HG03064 (cell line): ENCODE data around the gene MOCS1.
"Not testable (repeated sequence)": the region's sequence is repeated elsewhere in the genome, so short reads cannot be mapped to it uniquely, and the experiment has no call there.

Experiments used
- ATAC-seq: cut with Tn5 transposase; IDR thresholded peaks from one replicate; pipeline ENCODE4 v1.9.1; 2021; ENCODE audit warnings: low read depth; ENCODE audit not compliant: unreplicated experiment

MOCS1 gene

GRCh38 chr6:39934131-39934757, at the start of gene MOCS1:
Gene MOCS1, minus strand, starts transcription at chr6:39934462. Its CDS starts 45 bp downstream, at chr6:39934417.
- no peak for ATAC-seq

- no peak for ATAC-seq
Observed at GRCh38 chr6:39984051-39984450, 49.8 kb upstream of the MOCS1 start.

GRCh38 chr6:39983193-39983592, 48.9 kb upstream of the MOCS1 start:
- ATAC-seq = no peak

DNA sequence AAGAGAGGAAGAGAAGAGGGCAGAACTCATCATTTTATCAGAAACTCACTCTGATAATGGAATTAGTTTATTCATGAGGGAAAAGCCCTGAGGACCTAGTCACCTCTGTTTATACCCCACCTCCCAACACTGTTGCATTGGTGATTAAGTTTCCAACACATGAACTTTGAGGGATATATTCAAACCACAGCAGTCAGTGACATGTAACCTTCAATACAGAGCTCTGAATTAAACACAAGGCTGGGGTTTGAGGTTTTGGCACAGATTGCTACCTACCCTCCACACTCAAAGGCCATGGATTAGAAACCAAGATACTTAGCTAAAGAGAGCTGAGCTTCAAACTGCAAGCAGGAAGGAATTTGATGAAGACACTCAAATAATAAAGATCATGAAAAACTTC, 48.5 kb upstream of the MOCS1 start:
- no peak for ATAC-seq

DNA sequence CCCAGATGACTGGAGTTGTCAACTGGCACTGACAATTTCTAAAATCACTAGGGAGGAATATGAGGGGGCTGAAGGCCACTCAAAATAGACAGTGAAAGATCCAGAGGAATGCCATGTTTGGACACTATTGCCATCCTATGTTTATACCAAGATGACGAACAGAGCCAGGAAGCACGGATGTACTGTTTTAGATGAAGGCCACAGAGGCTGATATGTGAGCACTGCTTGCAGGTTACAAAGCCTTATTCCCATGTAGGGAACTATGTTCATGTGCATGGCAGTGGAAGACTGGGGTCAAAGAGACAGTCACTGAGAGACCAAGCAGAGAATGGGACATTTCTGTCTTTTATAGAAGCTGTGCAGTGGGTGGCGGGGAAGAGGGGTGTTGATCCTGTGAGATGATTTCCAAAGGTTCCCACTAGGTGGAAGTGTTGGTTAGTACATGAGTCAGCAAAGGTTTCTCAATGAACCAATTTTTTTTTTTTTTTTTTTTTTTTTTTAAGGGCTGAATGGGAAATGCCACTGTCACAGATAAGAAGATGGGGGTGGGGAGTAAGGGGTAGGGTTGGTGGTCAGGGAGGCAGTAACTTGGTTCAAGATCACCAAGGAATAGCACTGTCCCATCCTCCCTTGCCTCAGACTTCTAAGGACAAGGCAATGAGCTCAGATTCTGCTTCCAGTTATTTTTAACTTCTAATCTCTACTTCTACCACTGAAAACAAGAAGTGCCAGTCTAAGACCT, 46.7 kb upstream of the MOCS1 start:
- ATAC-seq = no peak

- no peak for ATAC-seq
Observed at GRCh38 chr6:39979461-39980328, 45.4 kb upstream of the MOCS1 start.

GRCh38 chr6:39978240-39978639, 44.0 kb upstream of the MOCS1 start:
- ATAC-seq = no peak

DNA sequence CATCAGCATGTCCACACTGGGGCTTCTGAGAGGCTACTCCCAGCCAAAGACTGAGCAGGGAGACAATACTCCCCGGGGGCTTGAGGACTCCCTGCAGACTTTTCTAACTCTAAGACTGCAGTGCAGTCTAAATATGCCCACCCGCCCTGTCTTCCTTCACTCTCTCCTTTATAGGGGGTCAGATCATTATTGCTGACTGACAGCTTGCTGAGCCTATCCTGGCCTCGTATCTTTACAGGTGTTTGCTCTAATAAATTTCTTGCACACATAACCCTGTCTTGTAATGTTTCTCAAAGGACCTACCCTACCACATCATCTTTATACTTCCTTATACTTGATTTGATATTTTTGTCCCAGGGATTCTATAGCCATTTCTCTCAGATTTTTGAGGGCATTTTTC, 39.4 kb upstream of the MOCS1 start:
- no peak for ATAC-seq

DNA sequence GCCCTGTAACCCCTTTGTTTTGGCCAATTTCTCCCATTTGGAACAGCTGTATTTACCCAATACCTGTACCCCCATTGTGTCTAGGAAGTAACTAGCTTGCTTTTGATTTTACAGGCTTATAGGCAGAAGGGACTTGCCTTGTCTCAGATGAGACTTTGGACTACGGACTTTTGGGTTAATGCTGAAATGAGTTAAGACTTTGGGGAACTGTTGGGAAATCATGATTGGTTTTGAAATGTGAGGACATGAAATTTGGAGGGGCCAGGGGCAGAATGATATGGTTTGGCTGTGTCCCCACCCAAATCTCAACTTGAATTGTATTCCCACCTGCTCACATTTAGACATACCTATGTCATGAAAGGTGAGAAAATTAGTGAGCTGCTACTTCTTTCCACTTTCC, 38.5 kb upstream of the MOCS1 start:
- not testable (repeated sequence) for ATAC-seq

DNA sequence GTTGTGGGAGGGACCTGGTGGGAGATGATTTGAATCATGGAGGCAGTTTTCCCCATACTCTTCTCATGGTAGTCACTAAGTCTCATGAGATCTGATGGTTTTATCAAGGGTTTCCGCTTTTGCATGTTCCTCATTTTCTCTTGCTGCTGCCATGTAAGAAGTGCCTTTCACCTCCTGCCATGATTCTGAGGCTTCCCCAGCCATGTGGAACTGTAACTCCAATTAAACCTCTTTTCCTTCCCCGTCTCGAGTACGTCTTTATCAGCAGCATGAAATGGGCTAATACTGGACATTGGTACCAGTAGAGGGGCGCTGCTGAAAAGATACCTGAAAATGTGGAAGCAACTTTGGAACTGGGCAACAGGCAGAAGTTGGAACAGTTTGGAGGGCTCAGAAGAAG, 36.9 kb upstream of the MOCS1 start:
- ATAC-seq = not testable (repeated sequence)

GRCh38 chr6:39965751-39966150, 31.5 kb upstream of the MOCS1 start:
- ATAC-seq = no peak

- ATAC-seq = no peak
Observed at GRCh38 chr6:39964530-39964929, 30.3 kb upstream of the MOCS1 start.

DNA sequence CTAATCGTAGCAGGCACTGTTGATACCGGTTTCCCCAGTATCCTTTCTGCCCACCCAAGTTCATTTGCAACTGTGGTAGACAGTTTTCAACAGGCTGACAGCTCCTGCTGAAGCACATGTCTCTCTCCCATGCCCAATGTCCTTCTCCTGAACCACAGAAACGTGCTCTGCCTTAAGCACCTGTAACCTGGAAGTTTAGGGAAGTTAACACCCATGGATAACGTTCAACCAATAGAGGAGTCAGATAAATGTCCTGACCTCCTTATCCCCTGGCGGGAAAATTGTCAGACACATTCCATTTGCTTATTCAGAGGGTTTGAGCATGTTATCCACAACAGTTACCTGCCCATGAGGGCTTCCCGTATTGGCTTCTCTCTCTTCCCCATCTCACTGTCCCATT, 29.8 kb upstream of the MOCS1 start:
- no peak for ATAC-seq

DNA sequence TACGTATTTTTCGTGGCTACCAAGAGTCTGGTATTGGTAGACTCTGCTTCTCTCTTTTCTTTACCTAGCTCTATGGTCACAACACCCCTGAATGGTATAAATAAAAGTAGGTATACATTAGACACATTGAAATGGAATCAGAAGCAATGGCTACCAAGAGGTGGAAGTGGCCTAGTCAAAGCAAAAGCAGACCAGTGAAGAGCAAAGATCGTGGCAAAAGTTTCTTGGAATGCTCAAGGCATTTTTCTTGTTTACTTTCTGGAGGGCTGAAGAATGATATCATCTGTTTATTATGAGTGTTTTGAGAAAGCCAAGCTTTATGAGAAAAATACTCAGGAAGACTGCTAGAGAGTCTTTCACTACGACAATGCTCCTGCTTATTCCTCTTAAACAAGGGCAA, 28.6 kb upstream of the MOCS1 start:
- ATAC-seq = no peak

- ATAC-seq = no peak
Observed at GRCh38 chr6:39961178-39961577, 26.9 kb upstream of the MOCS1 start.

- ATAC-seq = no peak
Observed at GRCh38 chr6:39958947-39959346, 24.7 kb upstream of the MOCS1 start.

DNA sequence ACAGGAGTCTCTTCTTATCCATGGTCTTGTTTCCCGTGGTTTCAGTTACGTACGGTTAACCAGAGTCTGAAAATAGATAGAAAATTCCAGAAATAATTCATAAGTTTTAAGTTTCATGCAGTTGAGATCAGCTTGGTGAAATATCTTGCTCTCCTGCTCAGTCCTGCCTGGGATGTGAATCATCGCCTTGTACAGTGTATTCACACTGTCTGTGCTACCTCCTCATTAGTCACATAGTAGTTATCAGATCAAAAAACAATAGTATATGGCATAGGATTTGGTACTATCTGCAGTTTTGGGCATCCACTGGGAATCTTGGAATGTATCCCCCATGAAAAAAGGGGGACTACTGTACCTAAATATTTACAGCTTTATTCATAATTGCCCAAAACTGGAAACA, 22.7 kb upstream of the MOCS1 start:
- ATAC-seq = no peak

- no peak for ATAC-seq
Observed at GRCh38 chr6:39953076-39953618, 18.9 kb upstream of the MOCS1 start.

GRCh38 chr6:39952167-39952566, 17.9 kb upstream of the MOCS1 start:
- no peak for ATAC-seq

DNA sequence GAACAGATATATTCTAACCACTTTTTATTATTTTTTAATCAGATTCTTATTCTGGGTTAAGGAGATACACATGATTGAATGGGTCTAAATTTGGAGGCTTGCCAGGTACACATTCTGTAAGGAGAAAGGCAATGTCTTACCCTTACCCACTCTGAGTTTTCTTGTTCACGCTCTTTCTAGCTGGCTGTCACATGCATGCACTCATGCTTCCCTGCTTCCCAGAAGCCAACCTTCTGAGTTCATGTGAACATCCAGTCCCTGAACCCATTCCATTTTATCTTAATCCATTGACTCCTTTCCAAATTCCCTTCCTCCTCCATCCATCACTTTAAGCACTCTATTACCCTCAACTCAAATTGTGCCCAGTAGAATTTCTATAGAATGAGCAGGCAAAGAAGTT, 17.5 kb upstream of the MOCS1 start:
- no peak for ATAC-seq

DNA sequence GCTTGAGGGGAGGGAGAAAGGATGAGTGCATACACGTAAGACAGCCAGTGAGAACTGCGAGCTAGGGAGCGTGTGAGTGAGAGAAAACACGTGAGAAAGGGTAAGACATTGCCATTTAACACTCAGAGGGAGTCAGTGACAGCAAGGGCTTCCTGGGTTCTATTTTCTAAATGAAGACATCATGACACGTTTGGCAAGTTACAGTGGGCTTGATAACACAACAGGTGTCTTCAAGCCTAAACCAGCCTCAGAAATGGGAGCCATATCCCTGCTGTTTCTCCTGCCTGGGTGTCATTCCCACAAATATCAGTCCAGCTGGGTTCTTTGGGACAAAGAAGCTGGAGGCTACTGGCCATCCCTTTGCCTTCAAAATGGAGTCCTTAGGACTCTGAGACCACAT, 16.9 kb upstream of the MOCS1 start:
- ATAC-seq = no peak
